Ishikawa (cell line): ENCODE results near the gene PEPD.

Experiments used
- CEBPB ChIP-seq: IDR thresholded peaks from 2 replicates; pipeline ENCODE4 v1.6.1; 2012
- CREB1 ChIP-seq: IDR thresholded peaks from 2 replicates; pipeline ENCODE4 v1.6.1; 2012; ENCODE audit warnings: low read depth
- EGR1 ChIP-seq: IDR thresholded peaks from 2 replicates; pipeline ENCODE4 v1.6.1; 2012
- FOXM1 ChIP-seq: IDR thresholded peaks from 2 replicates; pipeline ENCODE4 v1.6.1; 2012; ENCODE audit warnings: low read depth, borderline replicate concordance
- RAD21 ChIP-seq: IDR thresholded peaks from 2 replicates; pipeline ENCODE4 v1.6.1; 2012; ENCODE audit warnings: low read depth
- TAF1 ChIP-seq: IDR thresholded peaks from 2 replicates; pipeline ENCODE4 v1.6.1; 2012; ENCODE audit warnings: low read depth, mild to moderate bottlenecking
- TEAD4 ChIP-seq: IDR thresholded peaks from 2 replicates; pipeline ENCODE4 v1.6.1; 2012
- YY1 ChIP-seq: IDR thresholded peaks from 2 replicates; pipeline ENCODE4 v1.6.1; 2012; ENCODE audit warnings: low read depth
- ZBTB7A ChIP-seq: IDR thresholded peaks from 2 replicates; pipeline ENCODE4 v1.6.1; 2012; ENCODE audit warnings: low read depth
- TF ChIP-seq, protein P1 (sequence below): IDR thresholded peaks from 2 replicates; pipeline ENCODE4 v1.6.1; 2012; ENCODE audit warnings: low read depth, mild to moderate bottlenecking
- TF ChIP-seq, protein P2 (sequence below): IDR thresholded peaks from 2 replicates; pipeline ENCODE4 v1.6.1; 2012

GRCh38 chr19:33350538-33351309 is 170.9 kb downstream of the PEPD start:
- TF ChIP-seq RAD21 (no peak), CREB1 (no peak), TEAD4 (no peak), ZBTB7A (no peak), CEBPB (no peak), EGR1 (no peak), FOXM1 (no peak), TAF1 (no peak), YY1 (no peak)
- TF ChIP-seq, protein P1, sequence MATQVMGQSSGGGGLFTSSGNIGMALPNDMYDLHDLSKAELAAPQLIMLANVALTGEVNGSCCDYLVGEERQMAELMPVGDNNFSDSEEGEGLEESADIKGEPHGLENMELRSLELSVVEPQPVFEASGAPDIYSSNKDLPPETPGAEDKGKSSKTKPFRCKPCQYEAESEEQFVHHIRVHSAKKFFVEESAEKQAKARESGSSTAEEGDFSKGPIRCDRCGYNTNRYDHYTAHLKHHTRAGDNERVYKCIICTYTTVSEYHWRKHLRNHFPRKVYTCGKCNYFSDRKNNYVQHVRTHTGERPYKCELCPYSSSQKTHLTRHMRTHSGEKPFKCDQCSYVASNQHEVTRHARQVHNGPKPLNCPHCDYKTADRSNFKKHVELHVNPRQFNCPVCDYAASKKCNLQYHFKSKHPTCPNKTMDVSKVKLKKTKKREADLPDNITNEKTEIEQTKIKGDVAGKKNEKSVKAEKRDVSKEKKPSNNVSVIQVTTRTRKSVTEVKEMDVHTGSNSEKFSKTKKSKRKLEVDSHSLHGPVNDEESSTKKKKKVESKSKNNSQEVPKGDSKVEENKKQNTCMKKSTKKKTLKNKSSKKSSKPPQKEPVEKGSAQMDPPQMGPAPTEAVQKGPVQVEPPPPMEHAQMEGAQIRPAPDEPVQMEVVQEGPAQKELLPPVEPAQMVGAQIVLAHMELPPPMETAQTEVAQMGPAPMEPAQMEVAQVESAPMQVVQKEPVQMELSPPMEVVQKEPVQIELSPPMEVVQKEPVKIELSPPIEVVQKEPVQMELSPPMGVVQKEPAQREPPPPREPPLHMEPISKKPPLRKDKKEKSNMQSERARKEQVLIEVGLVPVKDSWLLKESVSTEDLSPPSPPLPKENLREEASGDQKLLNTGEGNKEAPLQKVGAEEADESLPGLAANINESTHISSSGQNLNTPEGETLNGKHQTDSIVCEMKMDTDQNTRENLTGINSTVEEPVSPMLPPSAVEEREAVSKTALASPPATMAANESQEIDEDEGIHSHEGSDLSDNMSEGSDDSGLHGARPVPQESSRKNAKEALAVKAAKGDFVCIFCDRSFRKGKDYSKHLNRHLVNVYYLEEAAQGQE: no peak
- TF ChIP-seq, protein P2, sequence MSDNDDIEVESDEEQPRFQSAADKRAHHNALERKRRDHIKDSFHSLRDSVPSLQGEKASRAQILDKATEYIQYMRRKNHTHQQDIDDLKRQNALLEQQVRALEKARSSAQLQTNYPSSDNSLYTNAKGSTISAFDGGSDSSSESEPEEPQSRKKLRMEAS: no peak
